CD4-positive, alpha-beta T cell (primary cell): ENCODE measurements around the gene MRPS12. TPM values are rescaled to one million over a fixed set of nuclear protein-coding genes. Genes with fewer than 3 reads are reported as not detected.

Source experiments
- ATAC-seq: fragments of 200-7000 bp; cut with Tn5 transposase; one replicate; pipeline ENCODE4 v1.10.0; 2022; ENCODE audit warnings: mild to moderate bottlenecking; ENCODE audit not compliant: poor library complexity
- CTCF ChIA-PET: fragments of 350-600 bp; sonication (Branson Sonifier 250); formaldehyde crosslinking; loops from one replicate; lab custom pipeline; 2021; ENCODE audit warnings: antibody characterized with exemption, inconsistent platforms; lab: Charles Lee
- POLR2A ChIA-PET: fragments of 350-600 bp; sonication (Branson Sonifier 250); formaldehyde crosslinking; loops from one replicate; lab custom pipeline; 2021; ENCODE audit warnings: antibody characterized with exemption, inconsistent platforms; lab: Charles Lee
- DNase-seq, 14 experiments: peaks; one replicate each; pipeline ENCODE4 v3.0.0-alpha.2; 2013 to 2020; ENCODE audit warnings: mixed read lengths in 2 of 14
- H3K27ac ChIP-seq, 2 donors: one replicate each; pipeline versions ENCODE4 v1.5.1 to v1.7.0; 2013; ENCODE audit warnings: low read length in 2 of 2, low read depth in 1 of 2, mild to moderate bottlenecking in 1 of 2
- H3K27me3 ChIP-seq, 2 experiments: 1 replicate in 1 of 2; 2 replicates in 1 of 2; pipeline versions ENCODE4 v1.6.1 to v1.7.0; 2013; ENCODE audit warnings: low read length in 2 of 2, control low read depth in 1 of 2, mild to moderate bottlenecking in 1 of 2, moderate library complexity in 1 of 2; ENCODE audit not compliant: insufficient read depth in 2 of 2, control insufficient read depth in 1 of 2
- H3K36me3 ChIP-seq: one replicate; pipeline ENCODE4 v1.6.1; 2013; ENCODE audit warnings: low read length, control low read depth; ENCODE audit not compliant: insufficient read depth
- H3K4me1 ChIP-seq: one replicate; pipeline ENCODE4 v1.6.1; 2013; ENCODE audit warnings: low read length, control low read depth; ENCODE audit not compliant: insufficient read depth
- H3K4me3 ChIP-seq: one replicate; pipeline ENCODE4 v1.5.1; 2013; ENCODE audit warnings: mild to moderate bottlenecking, low read length, moderate library complexity
- H3K9me3 ChIP-seq, 2 experiments: 1 replicate in 1 of 2; 2 replicates in 1 of 2; pipeline versions ENCODE4 v1.6.1 to v1.7.0; 2013; ENCODE audit warnings: low read length in 2 of 2, mild to moderate bottlenecking in 2 of 2, control low read depth in 1 of 2, moderate library complexity in 1 of 2; ENCODE audit not compliant: control insufficient read depth in 1 of 2, insufficient read depth in 1 of 2
- H3K27ac Mint-ChIP-seq: one replicate; pipeline ENCODE4 v1.8.0; 2020; ENCODE audit warnings: mixed read lengths
- H3K27me3 Mint-ChIP-seq: one replicate; pipeline ENCODE4 v1.8.0; 2021; ENCODE audit warnings: mixed read lengths
- H3K36me3 Mint-ChIP-seq: one replicate; pipeline ENCODE4 v1.8.0; 2021; ENCODE audit warnings: low read depth, mixed read lengths
- H3K4me1 Mint-ChIP-seq: one replicate; pipeline ENCODE4 v1.8.0; 2021; ENCODE audit warnings: low read depth, mixed read lengths
- H3K4me3 Mint-ChIP-seq: one replicate; pipeline ENCODE4 v1.8.0; 2020; ENCODE audit warnings: mild to moderate bottlenecking, mixed read lengths
- H3K9me3 Mint-ChIP-seq: one replicate; pipeline ENCODE4 v1.8.0; 2020; ENCODE audit warnings: mixed read lengths
- CTCF ChIP-seq: fragments of 200-600 bp; IDR thresholded peaks from one replicate; pipeline ENCODE4 v1.8.0; 2022; ENCODE audit warnings: antibody characterized with exemption, mild to moderate bottlenecking
- intact Hi-C, 2 experiments: fragments of 100-400 bp; cut with DNase I in 1 of 2; cut with micrococcal nuclease in 1 of 2; formaldehyde crosslinking; loops; one replicate each; pipeline versions ENCODE4 v1.15.1 to v1.9.0; 2023 to 2025; cut with DNase I, micrococcal nuclease
- total RNA-seq, 174 experiments: library from RNA in 2 of 174; stranded (reverse) in 2 of 174; gene quantifications; one replicate each; pipeline ENCODE4 v1.2.3 and lab custom pipeline; 2021 to 2026

The MRPS12 gene
- total RNA-seq, 2 experiments from 2014 or later: 13.7 to 15.4 TPM

- Histone ChIP-seq H3K36me3 (peaks cover 12% of the 10 kb centered on the region), H3K9me3 (no peaks in the 10 kb centered on the region), H3K4me1 (peaks cover 44% of the 10 kb centered on the region), H3K27me3 (no peaks in the 10 kb centered on the region), H3K27ac (peak overlapping the region; percentile 97 to 99), H3K4me3 (peak overlapping the region; percentile 97)
- TF ChIP-seq CTCF: no peak
- intact Hi-C loops: no loop called here
- ATAC-seq (no peak), DNase-seq (no peak)
- H3K9me3 Mint-ChIP-seq: no peaks in the 10 kb centered on the region
- no peaks in the 10 kb centered on the region for H3K27me3 Mint-ChIP-seq
- peaks cover 32% of the 10 kb centered on the region for H3K36me3 Mint-ChIP-seq
- CTCF ChIA-PET: interaction anchor here (1.0 to 2.9 kb wide), 7 partner anchors 13 to 998 kb away, joined by 3 to 46 read pairs (median 5); partner anchors contain the start of genes FAM98C, MRPS12, PSMD8 and SARS2
- peak overlapping the region; percentile 89 for H3K27ac Mint-ChIP-seq
- peaks cover 47% of the 10 kb centered on the region for H3K4me1 Mint-ChIP-seq
- peak overlapping the region; percentile 93 for H3K4me3 Mint-ChIP-seq
- POLR2A ChIA-PET: interaction anchor here (0.6 to 2.5 kb wide), 20 partner anchors 19 to 565 kb away, joined by 3 to 27 read pairs (median 4); partner anchors contain the start of genes ACTN4, CATSPERG, ECH1 and EIF3K
Observed at GRCh38 chr19:38900202-38900629, 30.5 kb upstream of the MRPS12 start.

GRCh38 chr19:38900743-38901190 lies 30.0 kb upstream of the MRPS12 start:
- Histone ChIP-seq H3K27ac (peak overlapping the region in 1 of 2 donors; percentile 97), H3K27me3 (no peaks in the 10 kb centered on the region), H3K4me3 (peak overlapping the region; percentile 97), H3K36me3 (peaks cover 18% of the 10 kb centered on the region), H3K4me1 (peaks cover 44% of the 10 kb centered on the region), H3K9me3 (no peaks in the 10 kb centered on the region)
- intact Hi-C loops: no loop called here
- Mint-ChIP-seq H3K27ac (peak overlapping the region; percentile 89), H3K4me1 (peaks cover 47% of the 10 kb centered on the region), H3K9me3 (no peaks in the 10 kb centered on the region), H3K27me3 (no peaks in the 10 kb centered on the region), H3K4me3 (peak overlapping the region; percentile 93), H3K36me3 (peaks cover 35% of the 10 kb centered on the region)
- no peak for TF ChIP-seq CTCF
- ChIA-PET CTCF (interaction anchor here (0.6 to 2.9 kb wide), 8 partner anchors 13 to 998 kb away, joined by 3 to 46 read pairs (median 4); partner anchors contain the start of genes FAM98C, MRPS12, PSMD8 and SARS2), POLR2A (interaction anchor here (0.6 to 2.5 kb wide), 13 partner anchors 19 to 526 kb away, joined by 3 to 27 read pairs (median 5); partner anchors contain the start of genes ECH1, EIF3K, GMFG and HNRNPL)
- ATAC-seq: no peak
- no peak for DNase-seq

GRCh38 chr19:38901683-38902082 lies 29.1 kb upstream of the MRPS12 start:
- intact Hi-C loops: no loop called here
- DNase-seq: no peak
- H3K27ac ChIP-seq: no peak overlapping the region
- ChIA-PET CTCF (interaction anchor here (1.1 to 2.9 kb wide), 3 partner anchors 14 to 132 kb away, joined by 3 to 46 read pairs (median 9); partner anchors contain the start of genes MRPS12 and SARS2), POLR2A (interaction anchor here (2.5 kb wide), 1 partner anchor 28 kb away, joined by 27 read pairs; the partner anchor contains the start of genes MRPS12 and SARS2)
- H3K27me3 ChIP-seq: no peaks in the 10 kb centered on the region
- H3K36me3 ChIP-seq: peaks cover 25% of the 10 kb centered on the region
- Mint-ChIP-seq H3K36me3 (peaks cover 35% of the 10 kb centered on the region), H3K4me1 (peaks cover 47% of the 10 kb centered on the region), H3K9me3 (no peaks in the 10 kb centered on the region), H3K27ac (no peak overlapping the region), H3K27me3 (no peaks in the 10 kb centered on the region), H3K4me3 (peak overlapping the region; percentile 93)
- H3K4me1 ChIP-seq: peaks cover 41% of the 10 kb centered on the region
- no peaks in the 10 kb centered on the region for H3K9me3 ChIP-seq
- H3K4me3 ChIP-seq: no peak overlapping the region
- TF ChIP-seq CTCF: no peak
- no peak for ATAC-seq
